Measurements from ENCODE around the gene GNA14. TPM values are rescaled to one million over a fixed set of nuclear protein-coding genes. Genes with fewer than 3 reads are reported as not detected.

The GNA14 gene
- total and polyA plus RNA-seq, 2 of the 8 experiments (the other 6 are each of a cell fraction or from before 2014, with no cell fraction given) = 3.4 to 6.3 TPM

- peak; percentile 59; the same call in 1 of the 2 replicates for TF ChIP-seq TEAD4 (IDR thresholded peaks at IDR 0.05; ENCODE audit: low read depth, low read length)
These were observed 159.5 kb downstream of the GNA14 start (continued) for GRCh38 chr9:77488439-77489126.

Data from H1 (cell line).